Activated CD4-positive, alpha-beta T cell treated with anti-CD3 and anti-CD28 coated beads for 1 hour (primary cell): Measurements from ENCODE around the gene PSMD13.

Experiments
- DNase-seq: peaks from one replicate; pipeline ENCODE4 v3.0.0-alpha.2; 2020

Gene PSMD13

DNA sequence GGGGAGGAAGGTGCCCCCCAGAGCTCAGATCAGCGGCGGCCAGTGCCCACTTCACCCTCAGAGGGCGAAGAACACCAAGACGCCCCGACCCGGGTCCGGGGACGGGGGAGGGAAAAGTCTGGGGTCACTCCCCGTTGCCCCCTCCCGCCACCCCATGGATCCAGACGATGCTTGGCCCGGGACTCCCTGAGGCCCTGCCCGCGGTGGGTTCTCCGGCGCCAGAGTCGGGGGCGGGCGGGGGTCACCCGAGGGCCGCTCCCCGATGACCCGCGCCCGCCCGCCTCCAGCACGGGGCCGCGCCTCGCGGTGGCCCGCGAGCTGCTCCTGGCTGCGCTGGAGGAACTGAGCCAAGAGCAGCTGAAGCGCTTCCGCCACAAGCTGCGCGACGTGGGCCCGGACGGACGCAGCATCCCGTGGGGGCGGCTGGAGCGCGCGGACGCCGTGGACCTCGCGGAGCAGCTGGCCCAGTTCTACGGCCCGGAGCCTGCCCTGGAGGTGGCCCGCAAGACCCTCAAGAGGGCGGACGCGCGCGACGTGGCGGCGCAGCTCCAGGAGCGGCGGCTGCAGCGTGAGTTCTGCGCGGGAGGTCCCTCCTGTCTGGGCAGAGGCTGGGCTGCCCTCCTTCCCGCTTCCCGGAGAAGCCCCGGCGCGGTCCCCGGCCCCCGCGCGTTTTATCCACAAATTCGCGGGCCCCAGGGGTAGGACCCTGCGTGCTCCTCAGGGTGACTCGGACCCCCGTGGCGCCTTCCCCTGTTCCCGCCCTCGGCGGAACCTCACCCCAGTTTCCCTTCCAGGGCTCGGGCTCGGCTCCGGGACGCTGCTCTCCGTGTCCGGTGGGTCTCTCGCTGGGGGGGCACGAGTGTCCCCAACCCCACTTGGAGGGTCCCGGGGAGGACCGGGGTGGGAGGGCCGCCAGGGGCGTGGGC, 42.5 kb downstream of the PSMD13 start:
- DNase-seq, result peak; percentile 15

DNA sequence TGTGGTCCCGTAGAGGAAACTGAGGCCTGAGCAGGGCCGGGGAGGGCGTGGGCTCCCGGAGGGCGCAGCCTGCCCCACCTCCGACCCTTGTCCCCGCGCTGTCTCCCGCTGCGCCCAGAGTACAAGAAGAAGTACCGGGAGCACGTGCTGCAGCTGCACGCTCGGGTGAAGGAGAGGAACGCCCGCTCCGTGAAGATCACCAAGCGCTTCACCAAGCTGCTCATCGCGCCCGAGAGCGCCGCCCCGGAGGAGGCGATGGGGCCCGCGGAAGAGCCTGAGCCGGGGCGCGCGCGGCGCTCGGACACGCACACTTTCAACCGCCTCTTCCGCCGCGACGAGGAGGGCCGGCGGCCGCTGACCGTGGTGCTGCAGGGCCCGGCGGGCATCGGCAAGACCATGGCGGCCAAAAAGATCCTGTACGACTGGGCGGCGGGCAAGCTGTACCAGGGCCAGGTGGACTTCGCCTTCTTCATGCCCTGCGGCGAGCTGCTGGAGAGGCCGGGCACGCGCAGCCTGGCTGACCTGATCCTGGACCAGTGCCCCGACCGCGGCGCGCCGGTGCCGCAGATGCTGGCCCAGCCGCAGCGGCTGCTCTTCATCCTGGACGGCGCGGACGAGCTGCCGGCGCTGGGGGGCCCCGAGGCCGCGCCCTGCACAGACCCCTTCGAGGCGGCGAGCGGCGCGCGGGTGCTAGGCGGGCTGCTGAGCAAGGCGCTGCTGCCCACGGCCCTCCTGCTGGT, 43.4 kb downstream of the PSMD13 start:
- peak; percentile 49 for DNase-seq

DNA sequence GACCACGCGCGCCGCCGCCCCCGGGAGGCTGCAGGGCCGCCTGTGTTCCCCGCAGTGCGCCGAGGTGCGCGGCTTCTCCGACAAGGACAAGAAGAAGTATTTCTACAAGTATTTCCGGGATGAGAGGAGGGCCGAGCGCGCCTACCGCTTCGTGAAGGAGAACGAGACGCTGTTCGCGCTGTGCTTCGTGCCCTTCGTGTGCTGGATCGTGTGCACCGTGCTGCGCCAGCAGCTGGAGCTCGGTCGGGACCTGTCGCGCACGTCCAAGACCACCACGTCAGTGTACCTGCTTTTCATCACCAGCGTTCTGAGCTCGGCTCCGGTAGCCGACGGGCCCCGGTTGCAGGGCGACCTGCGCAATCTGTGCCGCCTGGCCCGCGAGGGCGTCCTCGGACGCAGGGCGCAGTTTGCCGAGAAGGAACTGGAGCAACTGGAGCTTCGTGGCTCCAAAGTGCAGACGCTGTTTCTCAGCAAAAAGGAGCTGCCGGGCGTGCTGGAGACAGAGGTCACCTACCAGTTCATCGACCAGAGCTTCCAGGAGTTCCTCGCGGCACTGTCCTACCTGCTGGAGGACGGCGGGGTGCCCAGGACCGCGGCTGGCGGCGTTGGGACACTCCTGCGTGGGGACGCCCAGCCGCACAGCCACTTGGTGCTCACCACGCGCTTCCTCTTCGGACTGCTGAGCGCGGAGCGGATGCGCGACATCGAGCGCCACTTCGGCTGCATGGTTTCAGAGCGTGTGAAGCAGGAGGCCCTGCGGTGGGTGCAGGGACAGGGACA, 44.1 kb downstream of the PSMD13 start:
- DNase-seq, result peak; percentile 33

DNA sequence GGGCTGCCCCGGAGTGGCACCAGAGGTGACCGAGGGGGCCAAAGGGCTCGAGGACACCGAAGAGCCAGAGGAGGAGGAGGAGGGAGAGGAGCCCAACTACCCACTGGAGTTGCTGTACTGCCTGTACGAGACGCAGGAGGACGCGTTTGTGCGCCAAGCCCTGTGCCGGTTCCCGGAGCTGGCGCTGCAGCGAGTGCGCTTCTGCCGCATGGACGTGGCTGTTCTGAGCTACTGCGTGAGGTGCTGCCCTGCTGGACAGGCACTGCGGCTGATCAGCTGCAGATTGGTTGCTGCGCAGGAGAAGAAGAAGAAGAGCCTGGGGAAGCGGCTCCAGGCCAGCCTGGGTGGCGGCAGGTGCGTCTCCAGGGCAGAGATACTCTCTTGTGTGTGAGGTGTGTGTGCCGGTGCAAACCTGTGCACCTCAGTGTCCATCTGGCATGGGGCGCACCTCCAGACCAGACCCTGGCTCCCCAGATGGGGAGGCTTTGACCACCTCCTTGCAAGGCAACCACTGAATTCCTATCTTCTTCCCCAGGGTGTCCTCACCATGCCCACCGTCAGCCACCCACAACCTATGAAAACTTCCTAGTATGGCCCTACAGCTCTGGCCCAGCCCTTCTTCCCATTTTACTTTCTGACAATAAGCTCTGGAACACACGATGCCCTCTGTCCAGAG, 44.8 kb downstream of the PSMD13 start:
- DNase-seq, result no peak

DNA sequence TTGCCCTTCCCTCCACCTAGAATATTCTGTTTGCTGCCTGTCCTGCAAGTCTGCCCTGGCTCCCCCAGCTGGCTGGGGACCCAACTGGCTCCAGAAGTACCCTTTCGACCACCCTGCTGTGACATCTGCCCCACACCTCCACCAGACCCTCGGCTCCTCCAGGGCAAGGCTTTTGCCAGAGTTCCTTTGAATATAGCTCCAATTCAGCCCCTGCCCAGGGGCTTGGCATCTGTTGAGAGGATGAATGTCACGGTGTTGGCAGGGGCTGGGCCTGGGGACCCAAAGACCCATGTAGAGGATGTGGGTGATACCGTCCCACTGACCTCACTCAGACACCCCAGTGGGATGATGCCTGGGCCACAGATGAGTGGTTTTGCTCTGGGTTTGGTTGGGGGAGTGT, 45.4 kb downstream of the PSMD13 start:
- DNase-seq, result no peak

DNA sequence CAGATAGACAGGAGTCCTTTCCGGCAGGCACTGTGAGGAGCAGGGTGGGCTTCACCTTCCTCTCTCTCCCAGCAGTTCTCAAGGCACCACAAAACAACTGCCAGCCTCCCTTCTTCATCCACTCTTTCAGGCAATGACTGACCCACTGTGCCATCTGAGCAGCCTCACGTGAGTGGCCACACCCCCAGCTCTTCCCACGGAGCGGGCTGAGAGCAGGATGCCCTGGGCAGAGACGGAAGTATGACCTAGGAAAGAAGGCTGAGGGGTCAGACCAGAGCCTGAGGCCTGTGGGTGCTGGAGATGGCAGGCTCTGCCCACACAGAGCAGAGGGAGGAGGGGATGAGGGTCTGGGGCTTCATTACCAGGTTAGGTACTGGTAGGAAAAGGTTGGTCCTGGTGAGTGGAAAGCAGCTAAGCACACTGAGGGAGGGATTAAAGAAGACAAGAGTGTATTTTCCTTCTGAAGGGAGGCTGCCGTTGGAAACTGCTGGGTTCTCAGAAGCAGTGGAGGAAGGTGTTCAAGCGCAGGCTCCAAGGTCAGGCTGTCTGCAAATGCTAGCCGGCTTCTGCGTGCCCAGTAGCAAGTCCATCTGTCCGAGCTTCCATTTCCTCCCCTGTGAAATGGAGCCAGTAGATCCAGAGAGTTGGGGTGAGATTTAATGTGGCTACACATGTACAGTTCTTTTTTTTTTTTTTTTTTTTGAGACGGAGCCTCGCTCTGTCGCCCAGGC, 46.0 kb downstream of the PSMD13 start:
- DNase-seq, result no peak

DNA sequence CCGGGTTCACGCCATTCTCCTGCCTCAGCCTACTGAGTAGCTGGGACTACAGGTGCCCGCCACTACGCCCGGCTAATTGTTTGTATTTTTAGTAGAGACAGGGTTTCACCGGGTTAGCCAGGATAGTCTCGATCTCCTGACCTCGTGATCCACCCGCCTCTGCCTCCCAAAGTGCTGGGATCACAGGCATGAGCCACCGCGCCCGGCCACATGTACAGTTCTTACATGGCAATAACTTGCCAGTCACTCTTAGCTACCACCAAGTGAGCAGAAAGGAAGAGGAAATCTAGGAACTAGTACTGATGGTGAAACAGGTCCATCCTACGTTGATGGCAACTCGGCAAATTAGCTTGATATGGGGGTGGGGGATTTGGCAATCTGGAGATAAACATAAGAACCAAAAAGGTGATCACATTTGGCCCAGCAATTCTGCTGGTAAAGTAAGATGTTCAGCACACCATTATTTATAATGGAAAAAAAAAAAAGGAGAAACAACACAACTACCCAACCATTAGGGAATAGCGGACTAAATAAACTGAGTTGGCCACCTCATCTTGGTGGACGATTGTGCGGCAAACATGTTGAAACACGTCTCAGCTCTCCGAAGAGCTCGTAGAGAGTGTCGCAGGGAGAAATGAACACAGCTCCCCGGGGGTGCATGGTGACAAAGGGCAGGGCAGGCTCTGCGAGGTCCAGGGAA, 46.8 kb downstream of the PSMD13 start:
- no peak for DNase-seq

DNA sequence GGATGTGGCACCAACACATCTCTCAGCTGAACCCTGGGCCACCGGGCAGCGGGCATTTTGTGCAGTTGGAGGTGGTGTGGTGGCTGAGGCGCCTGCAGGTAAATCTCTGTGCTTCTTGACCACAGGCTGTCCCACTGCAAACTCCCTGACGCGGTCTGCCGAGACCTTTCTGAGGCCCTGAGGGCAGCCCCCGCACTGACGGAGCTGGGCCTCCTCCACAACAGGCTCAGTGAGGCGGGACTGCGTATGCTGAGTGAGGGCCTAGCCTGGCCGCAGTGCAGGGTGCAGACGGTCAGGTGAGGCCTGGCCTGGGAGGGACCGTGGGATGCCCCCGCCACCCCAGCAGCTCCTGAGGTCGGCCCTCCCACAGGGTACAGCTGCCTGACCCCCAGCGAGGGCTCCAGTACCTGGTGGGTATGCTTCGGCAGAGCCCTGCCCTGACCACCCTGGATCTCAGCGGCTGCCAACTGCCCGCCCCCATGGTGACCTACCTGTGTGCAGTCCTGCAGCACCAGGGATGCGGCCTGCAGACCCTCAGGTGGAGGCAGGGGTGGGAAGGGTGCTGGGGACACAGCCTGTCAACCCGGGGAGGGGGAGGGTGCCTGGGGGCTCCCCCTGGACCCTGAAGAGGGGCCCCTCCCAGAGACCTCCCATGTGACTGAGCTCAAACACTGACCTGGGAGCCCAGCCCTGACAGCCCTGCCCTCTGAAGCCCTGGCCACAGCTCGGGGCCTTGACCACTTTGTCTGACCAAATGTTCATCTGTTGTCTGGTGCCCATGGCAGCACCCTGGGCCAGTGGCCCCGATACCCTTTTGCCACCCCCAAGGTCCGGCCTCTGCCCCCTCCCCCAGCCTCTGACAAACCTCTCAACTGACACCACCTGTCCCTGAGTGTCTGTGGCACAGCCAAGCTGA, 47.6 kb downstream of the PSMD13 start:
- DNase-seq, result peak; percentile 9

DNA sequence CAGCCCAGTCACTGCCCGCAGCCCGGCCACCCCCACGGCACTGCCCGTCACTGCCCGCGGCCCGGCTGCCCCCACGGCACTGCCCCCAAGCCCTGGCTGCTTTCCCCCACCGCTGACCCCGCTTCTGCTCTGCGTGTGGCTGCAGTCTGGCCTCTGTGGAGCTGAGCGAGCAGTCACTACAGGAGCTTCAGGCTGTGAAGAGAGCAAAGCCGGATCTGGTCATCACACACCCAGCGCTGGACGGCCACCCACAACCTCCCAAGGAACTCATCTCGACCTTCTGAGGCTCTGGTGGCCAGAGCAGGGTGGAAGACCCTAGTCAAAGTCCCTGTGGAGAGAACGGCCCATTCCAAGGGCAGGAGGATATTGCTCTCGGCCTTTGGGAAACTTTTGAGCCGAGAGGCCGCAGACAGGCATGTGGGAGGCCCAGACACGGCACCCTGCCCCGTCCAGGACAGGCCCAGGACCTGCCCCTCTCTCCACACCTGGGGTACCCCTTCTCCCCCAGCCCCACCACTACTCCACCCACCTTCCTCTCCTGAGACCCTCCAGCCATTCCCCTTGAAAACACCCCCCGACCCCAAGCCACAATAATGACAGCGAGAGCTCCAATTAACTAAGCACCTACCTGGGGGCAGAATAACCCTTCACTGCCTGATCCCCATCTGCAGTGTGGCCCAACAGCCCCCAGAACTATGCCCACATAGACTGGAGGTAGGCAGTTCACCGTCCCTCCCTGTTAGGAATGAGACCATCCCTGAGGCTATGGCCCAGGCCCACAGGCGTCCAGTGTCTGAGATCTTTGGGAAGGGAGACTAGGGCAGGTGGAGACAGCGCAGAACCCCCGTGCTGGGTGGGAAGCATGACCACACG, 48.5 kb downstream of the PSMD13 start:
- DNase-seq, result no peak

DNA sequence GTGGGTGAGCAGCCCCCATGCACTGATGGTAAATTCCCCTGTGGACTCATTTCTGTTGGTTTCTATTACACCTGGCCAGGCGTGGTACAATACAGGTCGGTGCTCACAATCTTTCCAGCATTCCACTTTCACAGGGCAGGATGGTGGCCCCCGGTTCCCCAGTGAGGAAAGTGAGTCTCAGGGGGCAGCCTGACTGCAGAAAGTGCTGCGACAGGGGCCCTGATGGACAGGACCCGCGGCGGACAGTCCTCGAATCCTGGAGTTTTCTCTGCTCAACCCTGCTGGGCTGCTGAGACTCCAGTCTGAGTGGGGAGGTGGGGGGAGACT, 49.1 kb downstream of the PSMD13 start:
- no peak for DNase-seq

DNA sequence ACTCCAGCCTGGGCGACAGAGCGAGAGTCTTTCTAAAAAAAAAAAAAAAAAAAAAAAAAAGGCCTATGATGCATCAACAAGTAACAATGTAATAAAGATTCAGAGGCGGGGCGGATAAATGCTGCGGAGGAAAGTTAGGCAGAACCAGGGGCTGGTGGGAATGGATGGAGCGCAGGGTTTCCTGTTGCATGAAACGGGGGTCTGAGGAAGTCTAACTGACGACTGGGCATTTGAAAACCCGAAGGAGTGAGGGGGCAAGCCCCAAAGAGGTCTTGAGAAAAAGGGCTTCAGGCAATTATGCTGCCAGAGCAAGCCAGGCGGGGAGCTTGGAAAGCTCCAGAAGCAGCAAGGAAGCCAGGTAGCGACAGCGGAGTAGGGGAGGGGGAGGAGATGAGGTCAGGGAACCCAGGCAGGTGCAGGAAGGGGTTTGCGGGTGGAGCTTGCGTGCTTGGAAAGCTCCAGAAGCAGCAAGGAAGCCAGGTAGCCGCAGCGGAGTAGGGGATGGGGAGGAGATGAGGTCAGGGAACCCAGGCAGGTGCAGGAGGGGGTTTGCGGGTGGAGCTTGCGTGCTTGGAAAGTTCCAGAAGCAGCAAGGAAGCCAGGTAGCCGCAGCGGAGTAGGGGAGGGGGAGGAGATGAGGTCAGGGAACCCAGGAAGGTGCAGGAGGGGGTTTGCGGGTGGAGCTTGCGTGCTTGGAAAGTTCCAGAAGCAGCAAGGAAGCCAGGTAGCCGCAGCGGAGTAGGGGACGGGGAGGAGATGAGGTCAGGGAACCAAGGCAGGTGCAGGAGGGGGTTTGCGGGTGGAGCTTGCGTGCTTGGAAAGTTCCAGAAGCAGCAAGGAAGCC, 50.4 kb downstream of the PSMD13 start:
- DNase-seq, result peak; percentile 77

DNA sequence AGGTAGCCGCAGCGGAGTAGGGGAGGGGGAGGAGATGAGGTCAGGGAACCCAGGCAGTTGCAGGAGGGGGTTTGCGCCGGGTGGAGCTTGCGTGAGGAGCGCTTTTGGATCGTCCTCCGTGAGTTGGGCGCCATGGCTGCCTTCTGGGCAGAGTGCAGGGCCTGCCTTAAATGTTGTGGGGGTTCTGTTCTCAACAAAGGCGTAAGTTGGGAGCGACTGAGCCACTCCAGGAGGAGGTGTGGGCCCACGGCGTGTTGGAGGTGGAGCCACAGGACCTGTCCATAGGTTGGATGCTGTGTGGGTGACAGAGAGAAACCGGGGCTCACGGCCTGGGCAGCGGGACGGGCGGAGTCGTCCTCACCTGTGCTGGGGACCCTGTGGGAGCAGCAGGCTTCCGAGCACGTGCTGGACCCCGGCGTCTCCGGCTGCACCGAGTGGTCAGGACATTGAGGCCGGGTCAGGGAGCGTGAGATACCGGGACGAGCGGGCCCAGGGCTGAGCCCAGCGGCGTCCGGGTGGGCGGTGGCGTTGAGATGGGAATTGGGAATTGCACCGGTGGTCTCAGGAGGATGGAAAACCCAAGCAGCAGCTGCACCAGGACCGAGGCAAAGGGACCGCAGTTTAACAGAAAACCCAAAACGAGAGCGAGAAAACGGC, 51.2 kb downstream of the PSMD13 start:
- DNase-seq, result peak; percentile 74

DNA sequence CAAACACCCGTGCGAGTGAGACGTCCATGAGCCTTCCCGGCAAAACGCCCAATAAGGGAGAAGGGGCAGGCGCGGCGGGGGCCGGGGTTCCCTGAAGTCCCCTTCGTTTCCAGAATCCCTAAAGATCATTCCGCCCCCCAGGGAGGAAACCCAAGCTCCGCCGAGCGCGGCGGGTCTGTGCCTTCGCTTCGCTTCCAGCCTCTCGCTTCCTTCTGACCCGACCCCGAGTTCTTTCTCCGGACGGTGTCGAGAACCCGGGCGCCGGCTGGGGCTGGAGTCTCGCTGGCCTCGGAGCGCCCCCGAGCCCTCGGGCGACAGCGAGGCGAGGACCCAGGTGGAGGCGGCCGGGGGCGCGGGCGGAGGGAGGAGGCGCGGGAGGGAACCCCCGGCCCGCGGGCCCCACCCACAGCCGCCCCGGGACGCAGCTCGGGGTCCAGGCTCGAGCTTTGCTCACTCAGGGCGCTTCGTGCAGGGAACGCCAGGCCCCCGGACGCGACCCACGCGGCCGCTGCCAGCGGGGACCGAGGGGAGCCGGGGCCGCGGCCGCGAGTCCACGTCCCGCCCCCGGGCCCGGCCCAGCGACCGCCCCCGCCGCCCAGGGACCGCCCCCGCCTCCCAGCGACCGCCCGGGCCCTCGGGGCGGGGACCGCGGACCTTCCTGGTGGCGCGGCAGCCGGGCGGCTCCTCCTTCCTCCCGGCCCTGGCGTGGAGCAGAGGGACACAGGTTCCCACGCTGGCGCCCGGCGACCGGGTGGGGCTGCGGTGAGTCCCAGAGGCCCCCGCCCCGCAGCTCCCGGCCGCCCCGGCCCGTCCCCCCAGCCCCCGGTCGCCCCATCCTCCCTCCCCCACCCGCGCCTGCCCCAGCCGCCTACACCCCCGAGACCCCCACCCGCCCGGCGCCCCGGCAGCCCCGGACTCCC, 52.0 kb downstream of the PSMD13 start, which contains the start of gene PGGHG:
Gene PGGHG, plus strand, starts transcription at position 649 of the 920 bp plus-strand sequence. CDS start 691 bp downstream, outside the sequence.
- peak; percentile 58 for DNase-seq

DNA sequence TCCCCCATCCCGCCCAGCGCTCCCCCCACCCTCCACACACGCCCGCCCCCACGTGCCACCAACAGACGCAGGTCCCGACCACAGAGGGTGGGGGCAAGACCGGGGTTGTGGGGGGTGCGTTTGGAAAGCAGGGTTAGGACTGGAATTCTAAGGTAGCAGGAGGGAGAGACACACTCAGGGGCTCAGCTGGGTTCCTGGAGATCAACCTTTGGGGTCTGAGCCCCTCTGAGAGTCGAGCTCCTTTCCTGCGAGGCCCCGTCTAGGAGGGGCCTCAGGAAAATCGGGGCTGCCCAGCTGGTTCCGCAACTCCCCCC, 52.6 kb downstream of the PSMD13 start:
- peak; percentile 45 for DNase-seq

DNA sequence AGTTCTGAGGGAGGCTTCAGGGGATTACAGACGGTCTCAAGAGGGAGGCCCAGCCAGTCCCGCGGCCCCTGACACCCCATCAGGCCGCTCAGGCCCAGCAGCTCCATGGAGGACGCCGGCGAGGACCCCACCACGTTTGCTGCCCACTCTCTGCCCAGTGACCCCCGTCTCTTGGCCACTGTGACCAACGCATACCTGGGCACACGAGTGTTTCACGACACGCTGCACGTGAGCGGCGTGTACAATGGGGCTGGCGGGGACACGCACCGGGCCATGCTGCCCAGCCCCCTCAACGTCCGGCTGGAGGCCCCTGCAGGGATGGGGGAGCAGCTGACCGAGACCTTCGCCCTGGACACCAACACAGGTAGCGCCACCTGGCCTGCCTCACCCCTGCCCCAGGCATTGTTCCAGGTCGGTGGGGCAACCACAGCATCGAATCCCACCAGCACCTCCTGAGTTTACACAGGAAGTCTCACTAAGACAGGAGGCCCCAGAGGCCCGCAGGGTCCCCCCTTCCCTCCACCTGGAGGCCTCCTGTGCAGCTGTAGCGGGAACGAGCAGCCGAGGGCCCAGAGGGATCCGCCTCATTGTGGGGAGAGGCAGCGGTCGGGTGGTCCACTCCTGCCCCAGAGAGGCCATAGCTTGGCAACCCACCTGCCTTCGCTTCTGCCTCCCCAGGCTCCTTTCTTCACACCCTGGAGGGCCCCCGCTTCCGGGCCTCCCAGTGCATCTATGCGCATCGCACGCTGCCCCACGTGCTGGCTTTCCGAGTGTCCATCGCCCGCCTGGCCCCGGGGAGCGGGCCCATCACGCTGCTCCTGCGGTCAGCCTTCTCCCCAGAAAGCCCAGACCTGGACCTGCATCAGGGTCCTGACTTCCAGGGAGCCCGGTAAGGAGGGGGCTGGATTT, 53.2 kb downstream of the PSMD13 start:
- DNase-seq, result peak; percentile 28
